ENCODE data around the gene MORC2. TPM values are rescaled to one million over a fixed set of nuclear protein-coding genes. Genes with fewer than 3 reads are reported as not detected.

Gene MORC2
- total and polyA plus RNA-seq, 2 of the 13 experiments (the other 11 are each of a cell fraction or from before 2014, with no cell fraction given): 11.9 to 18.3 TPM

- no peak for TF ChIP-seq SMARCE1 (IDR thresholded peaks at IDR 0.05; ENCODE audit: borderline replicate concordance)
- no peak for TF ChIP-seq E2F2 (CRISPR knock-in tag; IDR thresholded peaks at IDR 0.05; ENCODE audit: borderline replicate concordance)
- TF ChIP-seq ZNF383 (CRISPR knock-in tag; IDR thresholded peaks at IDR 0.05; ENCODE audit: borderline replicate concordance): no peak
- no peak for TF ChIP-seq U2AF2 (IDR thresholded peaks at IDR 0.05; ENCODE audit: low read depth, low read length)
- TF ChIP-seq ZNF614 (CRISPR knock-in tag; IDR thresholded peaks at IDR 0.05; ENCODE audit: borderline replicate concordance): no peak
- TF ChIP-seq, protein P1, sequence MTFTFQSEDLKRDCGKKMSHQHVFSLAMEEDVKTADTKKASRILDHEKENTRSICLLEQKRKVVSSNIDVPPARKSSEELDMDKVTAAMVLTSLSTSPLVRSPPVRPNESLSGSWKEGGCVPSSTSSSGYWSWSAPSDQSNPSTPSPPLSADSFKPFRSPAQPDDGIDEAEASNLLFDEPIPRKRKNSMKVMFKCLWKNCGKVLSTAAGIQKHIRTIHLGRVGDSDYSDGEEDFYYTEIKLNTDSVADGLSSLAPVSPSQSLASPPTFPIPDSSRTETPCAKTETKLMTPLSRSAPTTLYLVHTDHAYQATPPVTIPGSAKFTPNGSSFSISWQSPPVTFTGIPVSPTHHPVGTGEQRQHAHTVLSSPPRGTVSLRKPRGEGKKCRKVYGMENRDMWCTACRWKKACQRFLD (CRISPR knock-in tag; IDR thresholded peaks at IDR 0.05; ENCODE audit: borderline replicate concordance): no peak
- TF ChIP-seq KAT8 (CRISPR knock-in tag; IDR thresholded peaks at IDR 0.05): no peak
- TF ChIP-seq GABPB1 (CRISPR knock-in tag; IDR thresholded peaks at IDR 0.05): peak; percentile 64
- no peak for TF ChIP-seq ZSCAN9 (CRISPR knock-in tag; IDR thresholded peaks at IDR 0.05; ENCODE audit: borderline replicate concordance)
- no peak for TF ChIP-seq TCF7 (IDR thresholded peaks at IDR 0.05; ENCODE audit: low read depth)
- TF ChIP-seq ZNF766 (CRISPR knock-in tag; IDR thresholded peaks at IDR 0.05; ENCODE audit: borderline replicate concordance): no peak
- TF ChIP-seq, protein P2, sequence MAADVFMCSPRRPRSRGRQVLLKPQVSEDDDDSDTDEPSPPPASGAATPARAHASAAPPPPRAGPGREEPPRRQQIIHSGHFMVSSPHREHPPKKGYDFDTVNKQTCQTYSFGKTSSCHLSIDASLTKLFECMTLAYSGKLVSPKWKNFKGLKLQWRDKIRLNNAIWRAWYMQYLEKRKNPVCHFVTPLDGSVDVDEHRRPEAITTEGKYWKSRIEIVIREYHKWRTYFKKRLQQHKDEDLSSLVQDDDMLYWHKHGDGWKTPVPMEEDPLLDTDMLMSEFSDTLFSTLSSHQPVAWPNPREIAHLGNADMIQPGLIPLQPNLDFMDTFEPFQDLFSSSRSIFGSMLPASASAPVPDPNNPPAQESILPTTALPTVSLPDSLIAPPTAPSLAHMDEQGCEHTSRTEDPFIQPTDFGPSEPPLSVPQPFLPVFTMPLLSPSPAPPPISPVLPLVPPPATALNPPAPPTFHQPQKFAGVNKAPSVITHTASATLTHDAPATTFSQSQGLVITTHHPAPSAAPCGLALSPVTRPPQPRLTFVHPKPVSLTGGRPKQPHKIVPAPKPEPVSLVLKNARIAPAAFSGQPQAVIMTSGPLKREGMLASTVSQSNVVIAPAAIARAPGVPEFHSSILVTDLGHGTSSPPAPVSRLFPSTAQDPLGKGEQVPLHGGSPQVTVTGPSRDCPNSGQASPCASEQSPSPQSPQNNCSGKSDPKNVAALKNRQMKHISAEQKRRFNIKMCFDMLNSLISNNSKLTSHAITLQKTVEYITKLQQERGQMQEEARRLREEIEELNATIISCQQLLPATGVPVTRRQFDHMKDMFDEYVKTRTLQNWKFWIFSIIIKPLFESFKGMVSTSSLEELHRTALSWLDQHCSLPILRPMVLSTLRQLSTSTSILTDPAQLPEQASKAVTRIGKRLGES (CRISPR knock-in tag; IDR thresholded peaks at IDR 0.05; ENCODE audit: borderline replicate concordance): no peak
- TF ChIP-seq IRX3 (CRISPR knock-in tag; IDR thresholded peaks at IDR 0.05; ENCODE audit: borderline replicate concordance, low read depth): no peak
- TF ChIP-seq THAP11 (CRISPR knock-in tag; IDR thresholded peaks at IDR 0.05): peak; percentile 27; the same call in 1 of the 2 replicates
- peak; percentile 83 for TF ChIP-seq HDAC1 (CRISPR knock-in tag; IDR thresholded peaks at IDR 0.05)
- no peak for TF ChIP-seq ZFP37 (CRISPR knock-in tag; IDR thresholded peaks at IDR 0.05; ENCODE audit: borderline replicate concordance)
- no peak for TF ChIP-seq HOXA9 (CRISPR knock-in tag; IDR thresholded peaks at IDR 0.05; ENCODE audit: borderline replicate concordance)
- TF ChIP-seq, protein P3, sequence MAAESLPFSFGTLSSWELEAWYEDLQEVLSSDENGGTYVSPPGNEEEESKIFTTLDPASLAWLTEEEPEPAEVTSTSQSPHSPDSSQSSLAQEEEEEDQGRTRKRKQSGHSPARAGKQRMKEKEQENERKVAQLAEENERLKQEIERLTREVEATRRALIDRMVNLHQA (CRISPR knock-in tag; IDR thresholded peaks at IDR 0.05): no peak
- TF ChIP-seq, protein P4, sequence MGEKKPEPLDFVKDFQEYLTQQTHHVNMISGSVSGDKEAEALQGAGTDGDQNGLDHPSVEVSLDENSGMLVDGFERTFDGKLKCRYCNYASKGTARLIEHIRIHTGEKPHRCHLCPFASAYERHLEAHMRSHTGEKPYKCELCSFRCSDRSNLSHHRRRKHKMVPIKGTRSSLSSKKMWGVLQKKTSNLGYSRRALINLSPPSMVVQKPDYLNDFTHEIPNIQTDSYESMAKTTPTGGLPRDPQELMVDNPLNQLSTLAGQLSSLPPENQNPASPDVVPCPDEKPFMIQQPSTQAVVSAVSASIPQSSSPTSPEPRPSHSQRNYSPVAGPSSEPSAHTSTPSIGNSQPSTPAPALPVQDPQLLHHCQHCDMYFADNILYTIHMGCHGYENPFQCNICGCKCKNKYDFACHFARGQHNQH (CRISPR knock-in tag; IDR thresholded peaks at IDR 0.05): no peak
- no peak for TF ChIP-seq ZBTB43 (CRISPR knock-in tag; conservative IDR thresholded peaks at IDR 0.05)
- no peak for TF ChIP-seq AGO1 (IDR thresholded peaks at IDR 0.05; ENCODE audit: low read depth, low read length, poor library complexity, severe bottlenecking)
Measured at GRCh38 chr22:30881361-30882183, 87.0 kb downstream of the MORC2 start (continued).

Measured in HepG2 (cell line).